ENCODE results near the gene LRCOL1. TPM values are rescaled to one million over a fixed set of nuclear protein-coding genes. Genes with fewer than 3 reads are reported as not detected.

The LRCOL1 gene
- not detected for total RNA-seq

GRCh38 chr12:132610051-132610759 is at the start of gene LRCOL1:
LRCOL1 (minus strand) TSS chr12:132610582; CDS start chr12:132606251, 4,331 bp downstream.
- Mint-ChIP-seq H3K27me3 (peaks cover 58% of the 10 kb centered on the region), H3K4me3 (no peak within 1 kb of the TSS), H3K27ac (no peak within 1 kb of the TSS), H3K4me1 (peaks cover 6% of the 10 kb centered on the region), H3K9me3 (ENCODE audit: low read depth) (no peaks in the 10 kb centered on the region), H3K36me3 (peaks cover 2% of the 10 kb centered on the region)
- CTCF ChIA-PET = interaction anchor here (2.3 to 2.6 kb wide), 2 partner anchors 11 to 196 kb away, joined by 5 to 11 read pairs; no protein-coding TSS in a partner anchor
- no peak for ATAC-seq
- DNase-seq = no peak

- no peak for ATAC-seq
- H3K4me1 Mint-ChIP-seq = peaks cover 35% of the 10 kb centered on the region
Measured at GRCh38 chr12:132660052-132660451, 49.7 kb upstream of the LRCOL1 start.

GRCh38 chr12:132659146-132659545 is 48.8 kb upstream of the LRCOL1 start:
- peaks cover 34% of the 10 kb centered on the region for H3K4me1 Mint-ChIP-seq
- DNase-seq (no peak), ATAC-seq (no peak)
- H3K36me3 Mint-ChIP-seq = peaks cover 70% of the 10 kb centered on the region
- H3K9me3 Mint-ChIP-seq (ENCODE audit: low read depth) = no peaks in the 10 kb centered on the region
- H3K27me3 Mint-ChIP-seq = no peaks in the 10 kb centered on the region
- CTCF ChIA-PET = no interaction called here
- no peak overlapping the region for H3K4me3 Mint-ChIP-seq
- H3K27ac Mint-ChIP-seq = no peak overlapping the region

More at GRCh38 chr12:132660052-132660451, 49.7 kb upstream of the LRCOL1 start:
- Mint-ChIP-seq H3K4me3 (no peak overlapping the region), H3K27me3 (no peaks in the 10 kb centered on the region), H3K27ac (no peak overlapping the region), H3K36me3 (peaks cover 72% of the 10 kb centered on the region), H3K9me3 (ENCODE audit: low read depth) (no peaks in the 10 kb centered on the region)
- DNase-seq = no peak
- CTCF ChIA-PET = no interaction called here

- H3K4me1 Mint-ChIP-seq = peaks cover 31% of the 10 kb centered on the region
- H3K36me3 Mint-ChIP-seq = peaks cover 72% of the 10 kb centered on the region
- ATAC-seq (no peak), DNase-seq (no peak)
- no peak overlapping the region for H3K27ac Mint-ChIP-seq
- H3K9me3 Mint-ChIP-seq (ENCODE audit: low read depth) = no peaks in the 10 kb centered on the region
- no peak overlapping the region for H3K4me3 Mint-ChIP-seq
- CTCF ChIA-PET = interaction anchor here (0.7 kb wide), 1 partner anchor 301 kb away, joined by 5 read pairs; no protein-coding TSS in a partner anchor
- H3K27me3 Mint-ChIP-seq = no peaks in the 10 kb centered on the region
Measured at GRCh38 chr12:132658149-132658894, 47.9 kb upstream of the LRCOL1 start.

GRCh38 chr12:132657004-132657727 is 46.8 kb upstream of the LRCOL1 start:
- Mint-ChIP-seq H3K36me3 (peaks cover 70% of the 10 kb centered on the region), H3K27me3 (no peaks in the 10 kb centered on the region), H3K4me1 (peaks cover 20% of the 10 kb centered on the region), H3K9me3 (ENCODE audit: low read depth) (no peaks in the 10 kb centered on the region), H3K27ac (no peak overlapping the region), H3K4me3 (no peak overlapping the region)
- DNase-seq (no peak), ATAC-seq (no peak)
- CTCF ChIA-PET = interaction anchor here (0.6 to 1.3 kb wide), 2 partner anchors 14 to 18 kb away, joined by 3 read pairs; no protein-coding TSS in a partner anchor

- H3K27ac Mint-ChIP-seq = peak overlapping the region; percentile 48
- H3K4me3 Mint-ChIP-seq = no peak overlapping the region
- no peak for DNase-seq
- CTCF ChIA-PET = no interaction called here
- H3K27me3 Mint-ChIP-seq = no peaks in the 10 kb centered on the region
- H3K36me3 Mint-ChIP-seq = peaks cover 58% of the 10 kb centered on the region
- ATAC-seq = no peak
- H3K9me3 Mint-ChIP-seq (ENCODE audit: low read depth) = no peaks in the 10 kb centered on the region
- H3K4me1 Mint-ChIP-seq = peaks cover 9% of the 10 kb centered on the region
Measured at GRCh38 chr12:132653567-132654290, 43.3 kb upstream of the LRCOL1 start.

- Mint-ChIP-seq H3K4me3 (no peak overlapping the region), H3K27me3 (no peaks in the 10 kb centered on the region), H3K36me3 (peaks cover 53% of the 10 kb centered on the region), H3K27ac (peak overlapping the region; percentile 6), H3K9me3 (ENCODE audit: low read depth) (no peaks in the 10 kb centered on the region), H3K4me1 (peaks cover 21% of the 10 kb centered on the region)
- no peak for ATAC-seq
- no peak for DNase-seq
- CTCF ChIA-PET = interaction anchor here (1.6 kb wide), 1 partner anchor 13 kb away, joined by 4 read pairs; no protein-coding TSS in a partner anchor
Measured at GRCh38 chr12:132651444-132652100, 41.2 kb upstream of the LRCOL1 start.

- H3K9me3 Mint-ChIP-seq (ENCODE audit: low read depth) = no peaks in the 10 kb centered on the region
- H3K27me3 Mint-ChIP-seq = no peaks in the 10 kb centered on the region
- ATAC-seq = no peak
- CTCF ChIA-PET = interaction anchor here (1.3 kb wide), 1 partner anchor 11 kb away, joined by 3 read pairs; no protein-coding TSS in a partner anchor
- H3K27ac Mint-ChIP-seq = no peak overlapping the region
- DNase-seq = no peak
- peaks cover 54% of the 10 kb centered on the region for H3K36me3 Mint-ChIP-seq
- H3K4me3 Mint-ChIP-seq = no peak overlapping the region
- H3K4me1 Mint-ChIP-seq = peaks cover 18% of the 10 kb centered on the region
Measured at GRCh38 chr12:132649226-132649945, 39.0 kb upstream of the LRCOL1 start.

GRCh38 chr12:132648616-132649225 is 38.3 kb upstream of the LRCOL1 start:
- no peak overlapping the region for H3K4me3 Mint-ChIP-seq
- ATAC-seq (no peak), DNase-seq (no peak)
- peaks cover 51% of the 10 kb centered on the region for H3K36me3 Mint-ChIP-seq
- H3K4me1 Mint-ChIP-seq = peaks cover 17% of the 10 kb centered on the region
- CTCF ChIA-PET = interaction anchor here (1.3 kb wide), 1 partner anchor 11 kb away, joined by 3 read pairs; no protein-coding TSS in a partner anchor
- no peak overlapping the region for H3K27ac Mint-ChIP-seq
- H3K9me3 Mint-ChIP-seq (ENCODE audit: low read depth) = no peaks in the 10 kb centered on the region
- H3K27me3 Mint-ChIP-seq = no peaks in the 10 kb centered on the region

- CTCF ChIA-PET = interaction anchor here (1.3 kb wide), 1 partner anchor 10 kb away, joined by 3 read pairs; no protein-coding TSS in a partner anchor
- H3K9me3 Mint-ChIP-seq (ENCODE audit: low read depth) = no peaks in the 10 kb centered on the region
- no peaks in the 10 kb centered on the region for H3K27me3 Mint-ChIP-seq
- H3K4me3 Mint-ChIP-seq = no peak overlapping the region
- peaks cover 14% of the 10 kb centered on the region for H3K4me1 Mint-ChIP-seq
- DNase-seq (no peak), ATAC-seq (no peak)
- peaks cover 47% of the 10 kb centered on the region for H3K36me3 Mint-ChIP-seq
- H3K27ac Mint-ChIP-seq = no peak overlapping the region
Measured at GRCh38 chr12:132647858-132648257, 37.5 kb upstream of the LRCOL1 start.

- ATAC-seq (peak; percentile 39), DNase-seq (no peak)
- peak overlapping the region; percentile 42 for H3K27ac Mint-ChIP-seq
- peaks cover 15% of the 10 kb centered on the region for H3K4me1 Mint-ChIP-seq
- H3K9me3 Mint-ChIP-seq (ENCODE audit: low read depth) = no peaks in the 10 kb centered on the region
- CTCF ChIA-PET = no interaction called here
- no peaks in the 10 kb centered on the region for H3K27me3 Mint-ChIP-seq
- H3K36me3 Mint-ChIP-seq = peaks cover 44% of the 10 kb centered on the region
- H3K4me3 Mint-ChIP-seq = no peak overlapping the region
Measured at GRCh38 chr12:132646850-132647249, 36.5 kb upstream of the LRCOL1 start.

Measured in activated CD8-positive, alpha-beta memory T cell treated with anti-CD3 and anti-CD28 coated beads, Interleukin-2, amount 10 ng/mL, durations not matched to agents 7 days and 5 days (primary cell).